ENCODE measurements around the gene PPP5C.

DNA sequence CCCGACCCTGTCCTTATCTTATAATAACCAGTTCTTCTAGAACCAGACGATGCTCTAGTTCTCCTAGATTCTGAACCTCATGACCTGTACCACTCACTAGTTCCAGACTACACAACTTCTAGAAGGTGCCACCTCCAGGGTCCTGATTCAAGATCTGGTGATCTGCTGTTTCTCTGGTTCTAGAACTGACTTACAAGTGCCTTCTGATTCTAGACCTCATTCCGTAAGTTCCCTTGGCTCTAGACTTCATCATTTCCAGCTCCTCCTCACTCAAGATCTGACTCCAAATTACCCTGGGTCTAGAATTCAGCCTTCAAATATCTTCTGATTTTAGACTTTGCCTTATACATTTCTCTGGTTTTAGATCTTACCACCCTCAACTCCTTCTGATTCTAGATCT, 5.0 kb upstream of the PPP5C start:
- TF ChIP-seq EZH2 (IDR thresholded peaks at IDR 0.05; ENCODE audit: low read depth), result no peak
- TF ChIP-seq, protein P1, sequence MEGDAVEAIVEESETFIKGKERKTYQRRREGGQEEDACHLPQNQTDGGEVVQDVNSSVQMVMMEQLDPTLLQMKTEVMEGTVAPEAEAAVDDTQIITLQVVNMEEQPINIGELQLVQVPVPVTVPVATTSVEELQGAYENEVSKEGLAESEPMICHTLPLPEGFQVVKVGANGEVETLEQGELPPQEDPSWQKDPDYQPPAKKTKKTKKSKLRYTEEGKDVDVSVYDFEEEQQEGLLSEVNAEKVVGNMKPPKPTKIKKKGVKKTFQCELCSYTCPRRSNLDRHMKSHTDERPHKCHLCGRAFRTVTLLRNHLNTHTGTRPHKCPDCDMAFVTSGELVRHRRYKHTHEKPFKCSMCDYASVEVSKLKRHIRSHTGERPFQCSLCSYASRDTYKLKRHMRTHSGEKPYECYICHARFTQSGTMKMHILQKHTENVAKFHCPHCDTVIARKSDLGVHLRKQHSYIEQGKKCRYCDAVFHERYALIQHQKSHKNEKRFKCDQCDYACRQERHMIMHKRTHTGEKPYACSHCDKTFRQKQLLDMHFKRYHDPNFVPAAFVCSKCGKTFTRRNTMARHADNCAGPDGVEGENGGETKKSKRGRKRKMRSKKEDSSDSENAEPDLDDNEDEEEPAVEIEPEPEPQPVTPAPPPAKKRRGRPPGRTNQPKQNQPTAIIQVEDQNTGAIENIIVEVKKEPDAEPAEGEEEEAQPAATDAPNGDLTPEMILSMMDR (conservative IDR thresholded peaks at IDR 0.05), result no peak
